Measurements from ENCODE around the gene CEP295NL.
A peak's percentile ranks its signal among the peaks of the same experiment; 100 is the strongest.

The CEP295NL gene

GRCh38 chr17:78919861-78920450 is 17.0 kb upstream of the CEP295NL start:
- no peak overlapping the region for H3K4me3 ChIP-seq (ENCODE audit: low read depth, low read length)
- no peak for DNase-seq (ENCODE audit: low read depth)

GRCh38 chr17:78918979-78919378 is 16.0 kb upstream of the CEP295NL start:
- DNase-seq (ENCODE audit: low read depth): no peak
- TF ChIP-seq MYC (IDR thresholded peaks at IDR 0.05; ENCODE audit: low read depth, low read length) (no peak), CTCF (IDR thresholded peaks at IDR 0.05; ENCODE audit: low read depth, low read length) (no peak), POLR2A (IDR thresholded peaks at IDR 0.05; ENCODE audit: extremely low read depth, insufficient read length) (no peak), MAX (IDR thresholded peaks at IDR 0.05; ENCODE audit: low read depth, low read length) (no peak)
- no peak overlapping the region for H3K4me3 ChIP-seq (ENCODE audit: low read depth, low read length)

More at GRCh38 chr17:78919861-78920450, 17.0 kb upstream of the CEP295NL start:
- TF ChIP-seq MAX (IDR thresholded peaks at IDR 0.05; ENCODE audit: low read depth, low read length) (no peak), POLR2A (IDR thresholded peaks at IDR 0.05; ENCODE audit: extremely low read depth, insufficient read length) (no peak), MYC (IDR thresholded peaks at IDR 0.05; ENCODE audit: low read depth, low read length) (no peak), CTCF (IDR thresholded peaks at IDR 0.05; ENCODE audit: low read depth, low read length) (no peak)

GRCh38 chr17:78917451-78918275 is 14.7 kb upstream of the CEP295NL start:
- no peak for DNase-seq (ENCODE audit: low read depth)
- no peak for TF ChIP-seq POLR2A (IDR thresholded peaks at IDR 0.05; ENCODE audit: extremely low read depth, insufficient read length)
- no peak for TF ChIP-seq MAX (IDR thresholded peaks at IDR 0.05; ENCODE audit: low read depth, low read length)
- no peak for TF ChIP-seq CTCF (IDR thresholded peaks at IDR 0.05; ENCODE audit: low read depth, low read length)
- no peak for TF ChIP-seq MYC (IDR thresholded peaks at IDR 0.05; ENCODE audit: low read depth, low read length)
- no peak overlapping the region for H3K4me3 ChIP-seq (ENCODE audit: low read depth, low read length)

GRCh38 chr17:78915872-78916632 is 13.1 kb upstream of the CEP295NL start:
- TF ChIP-seq CTCF (IDR thresholded peaks at IDR 0.05; ENCODE audit: low read depth, low read length) (no peak), MAX (IDR thresholded peaks at IDR 0.05; ENCODE audit: low read depth, low read length) (peak; percentile 50), POLR2A (IDR thresholded peaks at IDR 0.05; ENCODE audit: extremely low read depth, insufficient read length) (peak; percentile 30), MYC (IDR thresholded peaks at IDR 0.05; ENCODE audit: low read depth, low read length) (peak; percentile 58; the same call in 1 of the 2 replicates)
- H3K4me3 ChIP-seq (ENCODE audit: low read depth, low read length): peak overlapping the region; percentile 55
- DNase-seq (ENCODE audit: low read depth): peak; percentile 89

GRCh38 chr17:78913115-78913514 is 10.1 kb upstream of the CEP295NL start:
- DNase-seq (ENCODE audit: low read depth): no peak
- no peak for TF ChIP-seq POLR2A (IDR thresholded peaks at IDR 0.05; ENCODE audit: extremely low read depth, insufficient read length)
- TF ChIP-seq MAX (IDR thresholded peaks at IDR 0.05; ENCODE audit: low read depth, low read length): no peak
- TF ChIP-seq MYC (IDR thresholded peaks at IDR 0.05; ENCODE audit: low read depth, low read length): no peak
- no peak for TF ChIP-seq CTCF (IDR thresholded peaks at IDR 0.05; ENCODE audit: low read depth, low read length)
- no peak overlapping the region for H3K4me3 ChIP-seq (ENCODE audit: low read depth, low read length)
